Neutrophil (primary cell): ENCODE results near the gene VBP1.

Experiments used
- H3K27ac ChIP-seq: fragments of 200-600 bp; sonication (generic); 2 replicates; pipeline ENCODE4 v1.5.1; 2016; ENCODE audit warnings: mild to moderate bottlenecking, moderate library complexity
- H3K27me3 ChIP-seq: fragments of 200-600 bp; sonication (generic); 2 replicates; pipeline ENCODE4 v1.6.0; 2016; ENCODE audit warnings: mild to moderate bottlenecking
- H3K36me3 ChIP-seq: fragments of 200-600 bp; sonication (generic); 2 replicates; pipeline ENCODE4 v1.5.1; 2017
- H3K4me1 ChIP-seq, 2 experiments: fragments of 200-600 bp in 1 of 2; sonication (generic) in 1 of 2; 1 replicate in 1 of 2; 2 replicates in 1 of 2; pipeline versions ENCODE4 v1.5.1 to v1.6.1; 2013 to 2016; ENCODE audit warnings: low read depth in 1 of 2, low read length in 1 of 2, mild to moderate bottlenecking in 1 of 2, moderate library complexity in 1 of 2; ENCODE audit not compliant: control insufficient read depth in 1 of 2, insufficient read depth in 1 of 2
- H3K4me3 ChIP-seq, 2 experiments: fragments of 200-600 bp in 1 of 2; sonication (generic) in 1 of 2; 1 replicate in 1 of 2; 2 replicates in 1 of 2; pipeline ENCODE4 v1.5.1; 2013 to 2016; ENCODE audit warnings: low read depth in 1 of 2, low read length in 1 of 2, mild to moderate bottlenecking in 1 of 2, moderate library complexity in 1 of 2
- H3K9me3 ChIP-seq: fragments of 200-600 bp; sonication (generic); 2 replicates; pipeline ENCODE4 v1.5.1; 2016
- CTCF ChIP-seq: fragments of 200-600 bp; sonication (generic); IDR thresholded peaks from 2 replicates; pipeline ENCODE4 v1.5.1; 2016; ENCODE audit warnings: antibody characterized with exemption

Gene VBP1

GRCh38 chrX:155225774-155226173 is 9.5 kb downstream of the VBP1 start:
- no peaks in the 10 kb centered on the region for H3K27me3 ChIP-seq
- no peaks in the 10 kb centered on the region for H3K4me1 ChIP-seq
- peaks cover 31% of the 10 kb centered on the region for H3K36me3 ChIP-seq
- no peak overlapping the region for H3K4me3 ChIP-seq
- TF ChIP-seq CTCF = no peak
- H3K27ac ChIP-seq = no peak overlapping the region
- no peaks in the 10 kb centered on the region for H3K9me3 ChIP-seq

GRCh38 chrX:155231163-155231562 is 14.9 kb downstream of the VBP1 start:
- Histone ChIP-seq H3K36me3 (peaks cover 20% of the 10 kb centered on the region), H3K9me3 (no peaks in the 10 kb centered on the region), H3K4me3 (no peak overlapping the region), H3K4me1 (peaks cover 6 to 17% of the 10 kb centered on the region in 2 experiments), H3K27ac (peak overlapping the region; percentile 20), H3K27me3 (no peaks in the 10 kb centered on the region)
- no peak for TF ChIP-seq CTCF

GRCh38 chrX:155235891-155236290 is 19.6 kb downstream of the VBP1 start:
- peak overlapping the region; percentile 52 for H3K27ac ChIP-seq
- no peaks in the 10 kb centered on the region for H3K9me3 ChIP-seq
- H3K4me1 ChIP-seq = peaks cover 6 to 19% of the 10 kb centered on the region in 2 experiments
- peaks cover 12% of the 10 kb centered on the region for H3K36me3 ChIP-seq
- H3K4me3 ChIP-seq = no peak overlapping the region
- TF ChIP-seq CTCF = no peak
- no peaks in the 10 kb centered on the region for H3K27me3 ChIP-seq

GRCh38 chrX:155237719-155238118 is 21.5 kb downstream of the VBP1 start:
- Histone ChIP-seq H3K9me3 (no peaks in the 10 kb centered on the region), H3K27ac (no peak overlapping the region), H3K4me3 (no peak overlapping the region), H3K27me3 (no peaks in the 10 kb centered on the region), H3K36me3 (peaks cover 12% of the 10 kb centered on the region), H3K4me1 (peaks cover 23 to 37% of the 10 kb centered on the region in 2 experiments)
- TF ChIP-seq CTCF = no peak

GRCh38 chrX:155242300-155242699 is 26.0 kb downstream of the VBP1 start:
- peak overlapping the region; percentile 12 to 35 for H3K4me3 ChIP-seq
- no peaks in the 10 kb centered on the region for H3K27me3 ChIP-seq
- no peak for TF ChIP-seq CTCF
- H3K27ac ChIP-seq = peak overlapping the region; percentile 89
- peaks cover 5% of the 10 kb centered on the region for H3K36me3 ChIP-seq
- H3K4me1 ChIP-seq = peaks cover 28 to 32% of the 10 kb centered on the region in 2 experiments
- no peaks in the 10 kb centered on the region for H3K9me3 ChIP-seq

- H3K4me1 ChIP-seq = peaks cover 21 to 22% of the 10 kb centered on the region in 2 experiments
- no peak overlapping the region for H3K27ac ChIP-seq
- no peaks in the 10 kb centered on the region for H3K9me3 ChIP-seq
- no peaks in the 10 kb centered on the region for H3K36me3 ChIP-seq
- no peak for TF ChIP-seq CTCF
- no peak overlapping the region for H3K4me3 ChIP-seq
- no peaks in the 10 kb centered on the region for H3K27me3 ChIP-seq
Observed at GRCh38 chrX:155246748-155247147, 30.5 kb downstream of the VBP1 start.
